Ectodermal cell (in vitro differentiated cells): Measurements from ENCODE around the gene CFAP298.

Source experiments
- H3K27ac ChIP-seq: 2 replicates; pipeline ENCODE4 v1.7.0; 2013; ENCODE audit warnings: mild to moderate bottlenecking, low read depth, low read length; ENCODE audit not compliant: insufficient read depth, poor library complexity, severe bottlenecking
- H3K27me3 ChIP-seq: 2 replicates; pipeline ENCODE4 v1.7.0; 2013; ENCODE audit warnings: mild to moderate bottlenecking, low read length; ENCODE audit not compliant: insufficient read depth, control insufficient read depth, poor library complexity, severe bottlenecking
- H3K36me3 ChIP-seq: one replicate; pipeline ENCODE4 v1.7.0; 2013; ENCODE audit warnings: low read length; ENCODE audit not compliant: control insufficient read depth, insufficient read depth
- H3K4me1 ChIP-seq: one replicate; pipeline ENCODE4 v1.7.0; 2013; ENCODE audit warnings: low read length; ENCODE audit not compliant: control insufficient read depth, insufficient read depth
- H3K4me3 ChIP-seq: 2 replicates; pipeline ENCODE4 v1.7.0; 2013; ENCODE audit warnings: low read depth, low read length, control low read depth; ENCODE audit not compliant: insufficient read depth
- H3K9me3 ChIP-seq: 2 replicates; pipeline ENCODE4 v1.7.0; 2013; ENCODE audit warnings: mild to moderate bottlenecking, low read length, moderate library complexity; ENCODE audit not compliant: control insufficient read depth
- WGBS, 2 experiments: methylation state at CpG; one replicate each; pipeline ENCODE4 v1.1.7; 2013; ENCODE audit warnings: missing lambda C conversion rate in 2 of 2; 5-methylcytosine and 5-hydroxymethylcytosine counted together

CFAP298 gene

DNA sequence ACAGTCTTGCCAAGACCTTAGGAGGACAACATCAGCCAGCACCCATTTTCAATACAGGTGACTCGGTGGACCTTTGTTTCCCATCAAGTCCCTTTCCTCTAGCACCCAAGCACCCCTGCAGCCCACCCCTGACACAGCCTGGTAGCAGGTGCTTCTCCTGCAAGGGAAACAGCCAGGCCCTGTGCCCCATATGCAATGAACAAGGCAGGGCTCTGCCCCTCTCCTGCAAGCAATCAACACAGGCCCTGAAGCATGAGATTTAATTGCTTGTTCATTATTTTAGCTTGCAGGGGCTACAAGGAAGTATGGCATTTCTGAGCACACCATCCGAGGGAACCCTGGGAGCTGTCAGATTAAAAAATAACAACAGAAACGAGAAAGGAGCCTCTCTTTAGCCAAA, 62.3 kb downstream of the CFAP298 start:
- H3K36me3 ChIP-seq: no peaks in the 10 kb centered on the region
- no peak overlapping the region for H3K4me3 ChIP-seq
- H3K27me3 ChIP-seq: no peaks in the 10 kb centered on the region
- H3K27ac ChIP-seq: no peak overlapping the region
- WGBS, 2 experiments: 79 to 89% methylated on average over 3 of the region's 3 CpGs
- H3K9me3 ChIP-seq: no peaks in the 10 kb centered on the region
- H3K4me1 ChIP-seq: no peaks in the 10 kb centered on the region

DNA sequence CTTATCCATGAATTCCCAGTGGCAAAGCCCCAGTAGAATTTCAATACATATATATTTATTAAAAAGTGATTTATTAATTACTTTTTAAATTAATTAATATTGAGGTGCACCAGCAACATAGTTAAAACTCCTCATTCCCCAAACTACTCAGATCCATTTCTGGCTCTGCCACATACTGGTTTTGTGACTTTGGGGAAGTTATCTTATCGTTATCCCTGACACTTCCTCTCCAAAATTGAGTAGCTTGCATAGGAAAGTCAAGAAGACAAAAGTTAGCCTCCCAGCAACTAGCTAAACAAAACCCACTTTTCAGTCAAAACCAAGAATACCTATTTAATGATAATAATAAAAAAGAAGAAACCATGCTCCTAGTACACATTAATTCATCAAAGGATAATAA, 62.7 kb downstream of the CFAP298 start:
- no peaks in the 10 kb centered on the region for H3K9me3 ChIP-seq
- no peak overlapping the region for H3K4me3 ChIP-seq
- H3K36me3 ChIP-seq: no peaks in the 10 kb centered on the region
- WGBS, 2 experiments: 93 to 100% methylated on average over 1 of the region's 1 CpG
- H3K27me3 ChIP-seq: no peaks in the 10 kb centered on the region
- H3K4me1 ChIP-seq: no peaks in the 10 kb centered on the region
- no peak overlapping the region for H3K27ac ChIP-seq
